K562 treated with DMSO at 1 percent for 48 hours (cell line): ENCODE results near the gene PNKP. TPM values are rescaled to one million over a fixed set of nuclear protein-coding genes. Genes with fewer than 3 reads are reported as not detected.

Source experiments
- total RNA-seq: library from RNA; unstranded; fragments of 300-600 nt; gene quantifications from 2 replicates; pipeline ENCODE4 v1.2.3, GENCODE V29; 2022; ENCODE audit warnings: low replicate concordance; ENCODE audit errors: extremely low read depth

PNKP gene
- total RNA-seq = not detected in 2 replicates

GRCh38 chr19:49866933-49867782, at the start of gene PNKP:
Gene PNKP (minus strand): TSS chr19:49867576. CDS start chr19:49867204, 372 bp downstream.

GRCh38 chr19:49896863-49897621, 29.7 kb upstream of the PNKP start, which contains the start of gene IL4I1:
Gene IL4I1 (minus strand): TSS chr19:49896887. CDS start chr19:49896160, 727 bp downstream.

GRCh38 chr19:49877020-49877878, 9.9 kb upstream of the PNKP start, which contains the start of the genes AKT1S1 and TBC1D17:
Gene AKT1S1 (minus strand): TSS chr19:49877355. CDS start chr19:49873295, 4,060 bp downstream.
Gene TBC1D17 (plus strand): TSS chr19:49877702. CDS start chr19:49877724, 22 bp downstream.

DNA sequence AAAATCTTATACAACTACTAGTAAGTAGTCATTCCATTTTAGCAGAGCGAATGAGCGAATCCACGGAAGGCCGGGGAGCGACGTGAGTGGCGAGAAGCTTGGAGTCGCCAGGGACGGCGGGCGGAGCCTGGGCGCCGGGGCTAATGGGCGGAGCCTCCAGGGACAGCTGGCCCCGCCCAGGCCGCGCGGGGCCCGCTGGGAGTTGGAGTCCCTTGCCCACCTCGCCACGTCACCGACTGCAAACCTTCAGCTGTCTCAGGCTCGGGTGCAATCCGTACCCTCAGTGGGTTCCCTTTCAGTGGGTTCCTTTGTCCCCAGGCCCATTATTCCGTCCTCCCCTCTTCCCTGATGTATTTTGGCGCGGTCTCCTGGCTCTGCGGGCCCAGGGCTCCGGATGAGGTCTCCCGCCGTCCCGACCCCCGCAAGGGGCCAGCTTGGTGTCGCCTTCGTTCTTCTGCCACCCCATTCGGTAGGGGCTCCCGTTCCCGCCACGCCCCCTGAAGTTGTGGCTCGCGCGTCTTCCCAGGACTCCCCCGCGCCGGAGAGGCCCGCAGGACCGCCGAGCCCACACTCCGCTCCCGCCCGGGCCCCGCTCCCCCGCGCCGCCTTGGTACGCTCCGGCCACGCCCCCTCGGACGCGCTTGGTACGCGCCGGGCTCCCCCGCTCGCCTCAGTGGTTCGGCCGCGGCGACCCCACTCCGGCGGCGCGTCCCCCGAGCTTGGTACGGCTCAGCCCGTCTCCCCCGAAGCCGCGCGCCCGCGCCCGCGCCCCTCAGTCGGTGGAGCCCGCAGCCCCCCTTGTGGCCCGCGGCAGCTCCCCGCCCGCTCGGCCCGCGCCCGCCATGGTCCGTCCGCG, 16.7 kb downstream of the PNKP start, which contains the start of gene PTOV1:
TSS of gene PTOV1 (plus strand) at position 673 of the 856 bp plus-strand sequence.

GRCh38 chr19:49817964-49818648, 49.3 kb downstream of the PNKP start, which contains the start of gene MED25:
Gene MED25 (plus strand): TSS chr19:49818289. CDS start chr19:49818342, 53 bp downstream.

GRCh38 chr19:49812997-49813861, 54.1 kb downstream of the PNKP start, which contains the start of gene FUZ:
Gene FUZ (minus strand): TSS chr19:49813292. CDS start chr19:49813106, 186 bp downstream.

Other genes with a start within 250 kb of the PNKP start
- gene RRAS, start 227.4 kb downstream of the PNKP start, total RNA-seq = not detected in 2 replicates
- not detected in 2 replicates for gene SCAF1, start 225.4 kb downstream of the PNKP start, total RNA-seq
- not detected in 2 replicates for gene IRF3, start 201.7 kb downstream of the PNKP start, total RNA-seq
- gene BCL2L12, start 201.6 kb downstream of the PNKP start, total RNA-seq = not detected in 2 replicates
- gene PRMT1, start 190.3 kb downstream of the PNKP start, total RNA-seq = not detected in 2 replicates
- not detected in 2 replicates for gene ADM5, start 178.0 kb downstream of the PNKP start, total RNA-seq
- not detected in 2 replicates for gene CPT1C, start 176.5 kb downstream of the PNKP start, total RNA-seq
- gene TSKS, start 104.3 kb downstream of the PNKP start, total RNA-seq = not detected in 2 replicates
- 113 TPM in 1 of 2 replicates, not detected in the other for gene AP2A1, start 100.6 kb downstream of the PNKP start, total RNA-seq
- not detected in 2 replicates for gene FUZ, start 54.3 kb downstream of the PNKP start, total RNA-seq
- not detected in 2 replicates for gene MED25, start 49.3 kb downstream of the PNKP start, total RNA-seq
- gene PTOV1, start 16.4 kb downstream of the PNKP start, total RNA-seq = not detected in 2 replicates
- gene AKT1S1, start 9.8 kb upstream of the PNKP start, total RNA-seq = not detected in 2 replicates
- not detected in 2 replicates for gene TBC1D17, start 10.1 kb upstream of the PNKP start, total RNA-seq
- gene IL4I1, start 29.3 kb upstream of the PNKP start, total RNA-seq = not detected in 2 replicates
- 1,304 TPM in 1 of 2 replicates, not detected in the other for gene ATF5, start 61.6 kb upstream of the PNKP start, total RNA-seq
- gene NUP62, start 61.9 kb upstream of the PNKP start, total RNA-seq = not detected in 2 replicates
- not detected in 2 replicates for gene SIGLEC11, start 93.6 kb upstream of the PNKP start, total RNA-seq
- not detected in 2 replicates for gene VRK3, start 157.8 kb upstream of the PNKP start, total RNA-seq
- gene ZNF473, start 158.4 kb upstream of the PNKP start, total RNA-seq = not detected in 2 replicates